ENCODE measurements around the gene JOSD2.

- TF ChIP-seq SIN3A (IDR thresholded peaks at IDR 0.05; ENCODE audit: borderline replicate concordance, insufficient read depth, low read length) (no peak), REST (IDR thresholded peaks at IDR 0.05; ENCODE audit: insufficient read depth in 1 of 2, low read depth in 2 of 2, low read length in 2 of 2) (no peak), POLR2AphosphoS5 (IDR thresholded peaks at IDR 0.05; ENCODE audit: low read depth, low read length) (no peak), TAF1 (IDR thresholded peaks at IDR 0.05; ENCODE audit: borderline replicate concordance, insufficient read depth, low read length) (no peak), FOXP2 (optimal IDR thresholded peaks at IDR 0.05; ENCODE audit: borderline replicate concordance, extremely low read depth, extremely low read length, insufficient read depth) (no peak)
Measured at GRCh38 chr19:50507376-50507775, 3.6 kb downstream of the JOSD2 start.
